ENCODE data around the gene ZBTB7A. TPM values are rescaled to one million over a fixed set of nuclear protein-coding genes. Genes with fewer than 3 reads are reported as not detected.

The ZBTB7A gene
- polyA plus RNA-seq, 2 of the 4 experiments (the other 2 are of a cell fraction): 2.3 to 11.6 TPM

- Histone ChIP-seq H3K27ac (no peak overlapping the region), H3K9me3 (no peaks in the 10 kb centered on the region), H3K4me2 (no peak overlapping the region), H3K4me1 (no peaks in the 10 kb centered on the region), H3K4me3 (no peak overlapping the region)
- FAIRE-seq (no peak), ATAC-seq (no peak), DNase-seq (ENCODE audit: low read depth in 1 of 2, low spot score in 1 of 2) (no peak)
- no peak for TF ChIP-seq ATOH8 (CRISPR knock-in tag; IDR thresholded peaks at IDR 0.05; ENCODE audit: low read depth)
- no peak for TF ChIP-seq FOXS1 (CRISPR knock-in tag; IDR thresholded peaks at IDR 0.05)
- no peak for TF ChIP-seq HDAC2 (IDR thresholded peaks at IDR 0.05)
- TF ChIP-seq USF2 (IDR thresholded peaks at IDR 0.05): no peak
- no peak for TF ChIP-seq GATA3 (IDR thresholded peaks at IDR 0.05; ENCODE audit: borderline replicate concordance)
- no peak for TF ChIP-seq MYC (IDR thresholded peaks at IDR 0.05; ENCODE audit: borderline replicate concordance, low read length)
- TF ChIP-seq FOSL2 (IDR thresholded peaks at IDR 0.05): no peak
- no peak for TF ChIP-seq FOSL2 (CRISPR knock-in tag; IDR thresholded peaks at IDR 0.05)
- no peak for TF ChIP-seq POLR2AphosphoS2 (conservative IDR thresholded peaks at IDR 0.05; ENCODE audit: low read length)
- TF ChIP-seq ESRRA (IDR thresholded peaks at IDR 0.05; ENCODE audit: borderline replicate concordance, low read length): no peak
- TF ChIP-seq CEBPB (IDR thresholded peaks at IDR 0.05): no peak
- no peak for TF ChIP-seq BCL3 (IDR thresholded peaks at IDR 0.05)
- TF ChIP-seq, protein P1, sequence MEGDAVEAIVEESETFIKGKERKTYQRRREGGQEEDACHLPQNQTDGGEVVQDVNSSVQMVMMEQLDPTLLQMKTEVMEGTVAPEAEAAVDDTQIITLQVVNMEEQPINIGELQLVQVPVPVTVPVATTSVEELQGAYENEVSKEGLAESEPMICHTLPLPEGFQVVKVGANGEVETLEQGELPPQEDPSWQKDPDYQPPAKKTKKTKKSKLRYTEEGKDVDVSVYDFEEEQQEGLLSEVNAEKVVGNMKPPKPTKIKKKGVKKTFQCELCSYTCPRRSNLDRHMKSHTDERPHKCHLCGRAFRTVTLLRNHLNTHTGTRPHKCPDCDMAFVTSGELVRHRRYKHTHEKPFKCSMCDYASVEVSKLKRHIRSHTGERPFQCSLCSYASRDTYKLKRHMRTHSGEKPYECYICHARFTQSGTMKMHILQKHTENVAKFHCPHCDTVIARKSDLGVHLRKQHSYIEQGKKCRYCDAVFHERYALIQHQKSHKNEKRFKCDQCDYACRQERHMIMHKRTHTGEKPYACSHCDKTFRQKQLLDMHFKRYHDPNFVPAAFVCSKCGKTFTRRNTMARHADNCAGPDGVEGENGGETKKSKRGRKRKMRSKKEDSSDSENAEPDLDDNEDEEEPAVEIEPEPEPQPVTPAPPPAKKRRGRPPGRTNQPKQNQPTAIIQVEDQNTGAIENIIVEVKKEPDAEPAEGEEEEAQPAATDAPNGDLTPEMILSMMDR (IDR thresholded peaks at IDR 0.05): no peak
- 96% methylated on average over 7 of the region's 9 CpGs for WGBS (ENCODE audit: missing lambda C conversion rate)
- ChIA-PET POLR2A (no interaction called here), CTCF (no interaction called here)
Observed at GRCh38 chr19:4030981-4031380, 35.7 kb downstream of the ZBTB7A start.

DNA sequence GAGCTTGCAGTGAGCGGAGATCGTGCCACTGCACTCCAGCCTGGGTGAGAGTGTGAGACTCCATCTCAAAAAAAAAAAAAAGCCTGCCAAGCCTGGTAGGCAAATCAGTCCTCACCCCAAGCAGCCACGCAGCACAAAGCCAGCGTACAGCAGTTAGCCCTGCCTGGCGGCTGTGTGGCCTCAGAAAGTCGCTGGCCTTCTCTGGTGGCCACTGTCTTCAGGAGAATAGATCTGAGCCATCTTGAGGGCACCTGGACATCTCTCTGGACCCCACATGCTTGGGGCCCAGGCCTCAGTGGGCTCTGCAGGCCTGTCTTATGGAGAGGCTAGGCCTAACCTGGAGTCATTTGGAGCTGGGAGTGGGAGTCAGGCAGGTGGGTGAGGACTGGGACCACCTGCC, 36.1 kb downstream of the ZBTB7A start:
- ChIA-PET CTCF (no interaction called here), POLR2A (no interaction called here)
- ATAC-seq: no peak

More for the DNA sequence above, 36.1 kb downstream of the ZBTB7A start:
- Histone ChIP-seq H3K27ac (no peak overlapping the region), H3K9me3 (no peaks in the 10 kb centered on the region), H3K4me1 (no peaks in the 10 kb centered on the region), H3K4me3 (no peak overlapping the region), H3K4me2 (no peak overlapping the region)
- TF ChIP-seq KDM5A (IDR thresholded peaks at IDR 0.05) (no peak), HOXB13 (CRISPR knock-in tag; IDR thresholded peaks at IDR 0.05; ENCODE audit: low read depth) (no peak), FOSB (CRISPR knock-in tag; IDR thresholded peaks at IDR 0.05) (no peak), RCOR1 (IDR thresholded peaks at IDR 0.05; ENCODE audit: low read depth, low read length) (no peak), RNF2 (IDR thresholded peaks at IDR 0.05; ENCODE audit: borderline replicate concordance, low read depth) (no peak), NR3C1 (IDR thresholded peaks at IDR 0.05) (no peak), MAZ (IDR thresholded peaks at IDR 0.05; ENCODE audit: borderline replicate concordance, low read depth, low read length) (no peak), HOXA7 (CRISPR knock-in tag; IDR thresholded peaks at IDR 0.05) (no peak), CBX8 (IDR thresholded peaks at IDR 0.05) (no peak), SMC3 (IDR thresholded peaks at IDR 0.05) (no peak), GATA3 (IDR thresholded peaks at IDR 0.05; ENCODE audit: borderline replicate concordance) (no peak), SREBF2 (IDR thresholded peaks at IDR 0.05) (no peak), HEYL (CRISPR knock-in tag; IDR thresholded peaks at IDR 0.05) (no peak), BCL3 (IDR thresholded peaks at IDR 0.05) (no peak), ZFP36 (IDR thresholded peaks at IDR 0.05; ENCODE audit: borderline replicate concordance, partially characterized antibody) (no peak), EHMT2 (IDR thresholded peaks at IDR 0.05; ENCODE audit: low read depth) (no peak)
- TF ChIP-seq, protein P2, sequence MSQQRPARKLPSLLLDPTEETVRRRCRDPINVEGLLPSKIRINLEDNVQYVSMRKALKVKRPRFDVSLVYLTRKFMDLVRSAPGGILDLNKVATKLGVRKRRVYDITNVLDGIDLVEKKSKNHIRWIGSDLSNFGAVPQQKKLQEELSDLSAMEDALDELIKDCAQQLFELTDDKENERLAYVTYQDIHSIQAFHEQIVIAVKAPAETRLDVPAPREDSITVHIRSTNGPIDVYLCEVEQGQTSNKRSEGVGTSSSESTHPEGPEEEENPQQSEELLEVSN (IDR thresholded peaks at IDR 0.05; ENCODE audit: borderline replicate concordance, low read depth): no peak
- TF ChIP-seq, protein P3, sequence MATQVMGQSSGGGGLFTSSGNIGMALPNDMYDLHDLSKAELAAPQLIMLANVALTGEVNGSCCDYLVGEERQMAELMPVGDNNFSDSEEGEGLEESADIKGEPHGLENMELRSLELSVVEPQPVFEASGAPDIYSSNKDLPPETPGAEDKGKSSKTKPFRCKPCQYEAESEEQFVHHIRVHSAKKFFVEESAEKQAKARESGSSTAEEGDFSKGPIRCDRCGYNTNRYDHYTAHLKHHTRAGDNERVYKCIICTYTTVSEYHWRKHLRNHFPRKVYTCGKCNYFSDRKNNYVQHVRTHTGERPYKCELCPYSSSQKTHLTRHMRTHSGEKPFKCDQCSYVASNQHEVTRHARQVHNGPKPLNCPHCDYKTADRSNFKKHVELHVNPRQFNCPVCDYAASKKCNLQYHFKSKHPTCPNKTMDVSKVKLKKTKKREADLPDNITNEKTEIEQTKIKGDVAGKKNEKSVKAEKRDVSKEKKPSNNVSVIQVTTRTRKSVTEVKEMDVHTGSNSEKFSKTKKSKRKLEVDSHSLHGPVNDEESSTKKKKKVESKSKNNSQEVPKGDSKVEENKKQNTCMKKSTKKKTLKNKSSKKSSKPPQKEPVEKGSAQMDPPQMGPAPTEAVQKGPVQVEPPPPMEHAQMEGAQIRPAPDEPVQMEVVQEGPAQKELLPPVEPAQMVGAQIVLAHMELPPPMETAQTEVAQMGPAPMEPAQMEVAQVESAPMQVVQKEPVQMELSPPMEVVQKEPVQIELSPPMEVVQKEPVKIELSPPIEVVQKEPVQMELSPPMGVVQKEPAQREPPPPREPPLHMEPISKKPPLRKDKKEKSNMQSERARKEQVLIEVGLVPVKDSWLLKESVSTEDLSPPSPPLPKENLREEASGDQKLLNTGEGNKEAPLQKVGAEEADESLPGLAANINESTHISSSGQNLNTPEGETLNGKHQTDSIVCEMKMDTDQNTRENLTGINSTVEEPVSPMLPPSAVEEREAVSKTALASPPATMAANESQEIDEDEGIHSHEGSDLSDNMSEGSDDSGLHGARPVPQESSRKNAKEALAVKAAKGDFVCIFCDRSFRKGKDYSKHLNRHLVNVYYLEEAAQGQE (IDR thresholded peaks at IDR 0.05): no peak
- 82% methylated on average over 3 of the region's 6 CpGs for WGBS (ENCODE audit: missing lambda C conversion rate)
- DNase-seq (ENCODE audit: low read depth in 1 of 2, low spot score in 1 of 2) (no peak), FAIRE-seq (no peak)

Measured in A549 (cell line).